Caco-2 (cell line): ENCODE results near the gene NEK2. TPM values are rescaled to one million over a fixed set of nuclear protein-coding genes. Genes with fewer than 3 reads are reported as not detected.

Experiments used
- BruUV-seq: library from RNA; stranded (reverse); fragments of 400-500 nt; replicated peaks from 2 replicates; lab custom pipeline; 2021; lab: Mats Ljungman, UMichigan
- CTCF ChIA-PET: fragments of 300-600 bp; sonication (Branson Sonifier 250); formaldehyde crosslinking; loops from one replicate; lab custom pipeline; 2022; ENCODE audit warnings: antibody characterized with exemption; lab: Charles Lee
- POLR2A ChIA-PET: fragments of 300-600 bp; sonication (Branson Sonifier 250); formaldehyde crosslinking; loops from one replicate; lab custom pipeline; 2022; ENCODE audit warnings: antibody characterized with exemption; lab: Charles Lee
- DNase-seq, 2 experiments: peaks; one replicate each; pipeline versions ENCODE4 v3.0.0 to v3.0.0-alpha.2; 2020 to 2022
- H3K27me3 ChIP-seq: replicated peaks from 2 replicates; pipeline ENCODE4 v1.6.0; 2011; ENCODE audit warnings: low read length; ENCODE audit not compliant: control insufficient read depth, insufficient read depth
- H3K36me3 ChIP-seq: 2 replicates; pipeline ENCODE4 v1.5.1; 2011; ENCODE audit warnings: low read length; ENCODE audit not compliant: control insufficient read depth, insufficient read depth
- H3K4me1 ChIP-seq: fragments of 250-450 bp; sonication (Bioruptor Pico); 2 replicates; pipeline ENCODE4 v1.5.1; 2020; ENCODE audit warnings: mild to moderate bottlenecking
- H3K4me3 ChIP-seq: 2 replicates; pipeline ENCODE4 v1.5.1; 2011; ENCODE audit warnings: low read depth, mild to moderate bottlenecking, control low read depth, low read length
- H3K9me3 ChIP-seq: fragments of 250-450 bp; sonication (Bioruptor Pico); 2 replicates; pipeline ENCODE4 v1.5.1; 2020; ENCODE audit warnings: mild to moderate bottlenecking, moderate library complexity
- H3K27ac Mint-ChIP-seq: one replicate; pipeline ENCODE4 v1.8.0; 2022; ENCODE audit warnings: mixed read lengths; ENCODE audit not compliant: unreplicated experiment
- H3K27me3 Mint-ChIP-seq: one replicate; pipeline ENCODE4 v1.8.0; 2022; ENCODE audit warnings: mixed read lengths; ENCODE audit not compliant: insufficient read depth, unreplicated experiment
- H3K36me3 Mint-ChIP-seq: one replicate; pipeline ENCODE4 v1.8.0; 2022; ENCODE audit warnings: mild to moderate bottlenecking, mixed read lengths; ENCODE audit not compliant: insufficient read depth, unreplicated experiment
- H3K4me1 Mint-ChIP-seq: one replicate; pipeline ENCODE4 v1.8.0; 2022; ENCODE audit warnings: low read depth, mixed read lengths; ENCODE audit not compliant: unreplicated experiment
- H3K4me3 Mint-ChIP-seq: one replicate; pipeline ENCODE4 v1.8.0; 2022; ENCODE audit warnings: mild to moderate bottlenecking, moderate library complexity, mixed read lengths; ENCODE audit not compliant: unreplicated experiment
- H3K9me3 Mint-ChIP-seq: one replicate; pipeline ENCODE4 v1.8.0; 2022; ENCODE audit warnings: mixed read lengths; ENCODE audit not compliant: unreplicated experiment
- intact Hi-C: fragments of 100-400 bp; cut with micrococcal nuclease; formaldehyde crosslinking; loops from one replicate; pipeline ENCODE4 v1.10.0; 2022; ENCODE audit not compliant: unreplicated experiment
- total RNA-seq: library from RNA; stranded (reverse); gene quantifications from 2 replicates; pipeline ENCODE4 v1.2.3, GENCODE V29; 2022
- TF ChIP-seq, protein P1 (sequence below), 2 experiments: fragments of 200-600 bp in 1 of 2; IDR thresholded peaks; 1 replicate in 1 of 2; 2 replicates in 1 of 2; pipeline versions ENCODE4 v1.5.1 to v1.8.0; 2011 to 2022; ENCODE audit warnings: antibody characterized with exemption in 1 of 2, control low read depth in 1 of 2, inconsistent platforms in 1 of 2, low read depth in 1 of 2, low read length in 1 of 2, mild to moderate bottlenecking in 1 of 2, moderate library complexity in 1 of 2; ENCODE audit not compliant: insufficient read depth in 1 of 2, severe bottlenecking in 1 of 2, unreplicated experiment in 1 of 2

Gene NEK2
- total RNA-seq, 1 experiment from 2014 or later = 34.7 TPM

DNA sequence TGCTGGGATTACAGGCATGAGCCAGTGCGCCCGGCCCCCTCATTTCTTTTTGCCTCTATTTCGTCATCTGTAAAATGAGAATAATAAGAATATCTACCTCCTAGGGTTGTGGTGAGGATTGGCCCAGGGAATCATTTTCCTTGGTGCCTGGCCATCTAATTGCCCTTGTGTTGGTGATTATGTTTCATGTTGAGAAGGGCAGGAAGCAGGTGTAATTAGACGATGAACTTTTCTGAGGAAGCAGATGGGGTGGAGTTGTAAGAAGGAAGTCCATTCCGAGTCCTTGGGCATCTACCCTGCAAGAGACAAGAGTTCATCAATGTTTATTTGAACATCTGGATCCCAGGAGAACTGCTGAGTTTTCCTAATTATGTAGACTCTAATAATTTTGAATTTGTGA is 38.7 kb upstream of the NEK2 start:
- Histone ChIP-seq H3K4me3 (no peak overlapping the region), H3K36me3 (no peaks in the 10 kb centered on the region), H3K4me1 (no peaks in the 10 kb centered on the region), H3K27me3 (no peaks in the 10 kb centered on the region), H3K9me3 (no peaks in the 10 kb centered on the region)
- ChIA-PET CTCF (no interaction called here), POLR2A (no interaction called here)
- BruUV-seq = no TSS peak
- TF ChIP-seq, protein P1, sequence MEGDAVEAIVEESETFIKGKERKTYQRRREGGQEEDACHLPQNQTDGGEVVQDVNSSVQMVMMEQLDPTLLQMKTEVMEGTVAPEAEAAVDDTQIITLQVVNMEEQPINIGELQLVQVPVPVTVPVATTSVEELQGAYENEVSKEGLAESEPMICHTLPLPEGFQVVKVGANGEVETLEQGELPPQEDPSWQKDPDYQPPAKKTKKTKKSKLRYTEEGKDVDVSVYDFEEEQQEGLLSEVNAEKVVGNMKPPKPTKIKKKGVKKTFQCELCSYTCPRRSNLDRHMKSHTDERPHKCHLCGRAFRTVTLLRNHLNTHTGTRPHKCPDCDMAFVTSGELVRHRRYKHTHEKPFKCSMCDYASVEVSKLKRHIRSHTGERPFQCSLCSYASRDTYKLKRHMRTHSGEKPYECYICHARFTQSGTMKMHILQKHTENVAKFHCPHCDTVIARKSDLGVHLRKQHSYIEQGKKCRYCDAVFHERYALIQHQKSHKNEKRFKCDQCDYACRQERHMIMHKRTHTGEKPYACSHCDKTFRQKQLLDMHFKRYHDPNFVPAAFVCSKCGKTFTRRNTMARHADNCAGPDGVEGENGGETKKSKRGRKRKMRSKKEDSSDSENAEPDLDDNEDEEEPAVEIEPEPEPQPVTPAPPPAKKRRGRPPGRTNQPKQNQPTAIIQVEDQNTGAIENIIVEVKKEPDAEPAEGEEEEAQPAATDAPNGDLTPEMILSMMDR (IDR thresholded peaks at IDR 0.05; ENCODE audit: insufficient read depth in 1 of 2, low read depth in 1 of 2, low read length in 1 of 2, severe bottlenecking in 1 of 2, unreplicated experiment in 1 of 2) = no peak
- no peaks in the 10 kb centered on the region for H3K9me3 Mint-ChIP-seq
- no peaks in the 10 kb centered on the region for H3K4me1 Mint-ChIP-seq
- H3K27ac Mint-ChIP-seq = no peak overlapping the region
- intact Hi-C loops = no loop called here
- H3K36me3 Mint-ChIP-seq = no peaks in the 10 kb centered on the region
- no peak overlapping the region for H3K4me3 Mint-ChIP-seq
- no peak for DNase-seq
- no peaks in the 10 kb centered on the region for H3K27me3 Mint-ChIP-seq

DNA sequence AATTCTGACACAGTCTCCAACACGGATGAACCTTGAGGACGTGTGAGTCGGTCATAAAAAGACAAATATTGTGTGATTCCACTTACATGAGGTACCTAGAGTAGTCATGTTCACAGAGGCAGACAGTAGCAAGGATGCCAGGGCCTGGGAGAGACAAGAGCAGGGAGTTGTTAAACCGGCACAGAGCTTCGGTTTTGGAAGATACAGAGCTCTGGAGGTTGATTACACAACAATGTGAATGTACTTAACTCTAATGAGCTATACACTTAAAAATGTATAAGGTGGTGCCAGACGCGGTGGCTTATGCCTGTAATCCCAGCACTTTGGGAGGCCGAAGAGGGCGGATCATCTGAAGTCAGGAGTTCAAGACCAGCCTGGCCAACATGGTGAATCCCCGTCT is 37.8 kb upstream of the NEK2 start:
- POLR2A ChIA-PET = no interaction called here

DNA sequence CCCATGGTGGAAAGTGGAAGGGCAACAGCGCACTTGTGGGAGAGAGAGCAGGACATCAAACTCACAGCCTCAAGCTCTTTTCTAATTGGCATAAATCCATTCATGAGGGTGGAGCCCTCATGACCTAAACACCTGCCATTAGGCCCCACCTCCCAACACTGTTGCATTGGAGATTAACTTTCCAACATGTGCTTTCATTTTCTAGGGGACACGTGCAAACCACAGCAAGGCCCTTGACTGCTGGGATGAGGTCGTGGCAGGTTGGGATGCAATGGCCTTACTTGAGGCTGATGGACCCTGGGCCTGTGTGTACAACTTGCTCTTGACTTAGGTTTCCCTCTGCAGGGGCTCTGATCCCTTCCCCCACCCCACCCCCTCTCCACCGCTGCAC is 35.9 kb upstream of the NEK2 start:
- no peak overlapping the region for H3K27ac Mint-ChIP-seq
- no peak overlapping the region for H3K4me3 ChIP-seq
- TF ChIP-seq, protein P1 (IDR thresholded peaks at IDR 0.05; ENCODE audit: insufficient read depth in 1 of 2, low read depth in 1 of 2, low read length in 1 of 2, severe bottlenecking in 1 of 2, unreplicated experiment in 1 of 2) = no peak
- H3K36me3 ChIP-seq = no peaks in the 10 kb centered on the region
- no peaks in the 10 kb centered on the region for H3K9me3 Mint-ChIP-seq
- H3K36me3 Mint-ChIP-seq = no peaks in the 10 kb centered on the region
- H3K4me1 ChIP-seq = no peaks in the 10 kb centered on the region
- intact Hi-C loops = no loop called here
- ChIA-PET POLR2A (no interaction called here), CTCF (no interaction called here)
- no TSS peak for BruUV-seq
- H3K27me3 ChIP-seq = no peaks in the 10 kb centered on the region
- H3K4me1 Mint-ChIP-seq = no peaks in the 10 kb centered on the region
- no peak overlapping the region for H3K4me3 Mint-ChIP-seq
- H3K27me3 Mint-ChIP-seq = no peaks in the 10 kb centered on the region
- DNase-seq = no peak
- H3K9me3 ChIP-seq = no peaks in the 10 kb centered on the region

More for the DNA sequence above, 37.8 kb upstream of the NEK2 start:
- Histone ChIP-seq H3K4me1 (no peaks in the 10 kb centered on the region), H3K36me3 (no peaks in the 10 kb centered on the region), H3K27me3 (no peaks in the 10 kb centered on the region), H3K4me3 (no peak overlapping the region), H3K9me3 (no peaks in the 10 kb centered on the region)
- TF ChIP-seq, protein P1 (IDR thresholded peaks at IDR 0.05; ENCODE audit: insufficient read depth in 1 of 2, low read depth in 1 of 2, low read length in 1 of 2, severe bottlenecking in 1 of 2, unreplicated experiment in 1 of 2) = no peak
- DNase-seq = no peak
- BruUV-seq = no TSS peak
- intact Hi-C loops = no loop called here
- Mint-ChIP-seq H3K27me3 (no peaks in the 10 kb centered on the region), H3K4me1 (no peaks in the 10 kb centered on the region), H3K36me3 (no peaks in the 10 kb centered on the region), H3K9me3 (no peaks in the 10 kb centered on the region), H3K4me3 (no peak overlapping the region), H3K27ac (no peak overlapping the region)
- CTCF ChIA-PET = interaction anchor here (0.9 kb wide), 1 partner anchor 33 kb away, joined by 4 read pairs; no protein-coding TSS in a partner anchor
